ENCODE results near the gene MSL1. TPM values are rescaled to one million over a fixed set of nuclear protein-coding genes. Genes with fewer than 3 reads are reported as not detected.

Gene MSL1
- total and polyA plus RNA-seq, 12 donors = 47.8 to 143 (median 72.1) TPM

DNA sequence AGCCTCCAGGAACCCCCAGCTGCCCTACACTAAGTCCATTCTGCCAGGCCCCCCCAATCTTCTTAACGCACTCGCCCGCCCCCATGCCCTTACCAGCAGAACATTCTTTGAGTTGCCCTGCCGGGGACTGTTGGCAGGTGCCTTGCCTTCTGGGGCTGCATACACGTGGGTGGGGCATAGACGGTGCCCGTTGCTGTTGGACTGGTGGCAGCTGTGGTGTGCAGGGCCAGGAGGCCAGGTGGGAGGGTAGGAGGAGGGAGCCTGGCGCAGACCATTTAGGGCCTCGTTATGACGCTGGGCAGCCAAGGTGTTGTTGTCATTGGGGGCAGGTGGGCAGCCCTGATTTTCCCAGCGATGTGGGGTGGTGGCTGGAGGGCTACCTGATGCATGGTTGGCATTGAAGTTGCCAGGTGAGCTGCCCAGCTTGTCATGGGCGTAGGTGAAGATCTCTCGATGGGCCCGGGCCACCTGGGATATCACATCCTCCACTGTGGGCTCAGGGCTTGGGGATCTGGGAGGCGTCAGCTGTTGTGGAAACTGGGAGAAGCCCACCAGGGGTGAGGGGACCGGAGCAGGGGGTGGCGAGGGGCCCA lies 26.3 kb upstream of the MSL1 start:
- WGBS, 4 donors = 59 to 67% (median 61%) methylated on average over 11 to 17 of the region's 17 CpGs
- intact Hi-C loops (cut with DNase I) = no loop called here
- no peak for TF ChIP-seq POLR2A (IDR thresholded peaks at IDR 0.05)
- TF ChIP-seq, protein P1, sequence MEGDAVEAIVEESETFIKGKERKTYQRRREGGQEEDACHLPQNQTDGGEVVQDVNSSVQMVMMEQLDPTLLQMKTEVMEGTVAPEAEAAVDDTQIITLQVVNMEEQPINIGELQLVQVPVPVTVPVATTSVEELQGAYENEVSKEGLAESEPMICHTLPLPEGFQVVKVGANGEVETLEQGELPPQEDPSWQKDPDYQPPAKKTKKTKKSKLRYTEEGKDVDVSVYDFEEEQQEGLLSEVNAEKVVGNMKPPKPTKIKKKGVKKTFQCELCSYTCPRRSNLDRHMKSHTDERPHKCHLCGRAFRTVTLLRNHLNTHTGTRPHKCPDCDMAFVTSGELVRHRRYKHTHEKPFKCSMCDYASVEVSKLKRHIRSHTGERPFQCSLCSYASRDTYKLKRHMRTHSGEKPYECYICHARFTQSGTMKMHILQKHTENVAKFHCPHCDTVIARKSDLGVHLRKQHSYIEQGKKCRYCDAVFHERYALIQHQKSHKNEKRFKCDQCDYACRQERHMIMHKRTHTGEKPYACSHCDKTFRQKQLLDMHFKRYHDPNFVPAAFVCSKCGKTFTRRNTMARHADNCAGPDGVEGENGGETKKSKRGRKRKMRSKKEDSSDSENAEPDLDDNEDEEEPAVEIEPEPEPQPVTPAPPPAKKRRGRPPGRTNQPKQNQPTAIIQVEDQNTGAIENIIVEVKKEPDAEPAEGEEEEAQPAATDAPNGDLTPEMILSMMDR (IDR thresholded peaks at IDR 0.05) = no peak
- peaks cover 0 to 53% of the 10 kb centered on the region in 2 donors for H3K36me3 ChIP-seq (replicated peaks in 1 of 2)
- peak overlapping the region in 4 of 5 donors; percentile 96 to 100 (median 96) for H3K27ac ChIP-seq
- H3K27me3 ChIP-seq = no peaks in the 10 kb centered on the region
- H3K9me3 ChIP-seq (replicated peaks in 1 of 3) = no peaks in the 10 kb centered on the region
- peak in 4 of 7 donors; percentile 35 to 64 (median 56) for DNase-seq
- H3K4me1 ChIP-seq (replicated peaks in 1 of 2) = peaks cover 46 to 68% of the 10 kb centered on the region in 2 donors
- peak overlapping the region in 1 of 4 donors; percentile 60 for H3K4me3 ChIP-seq

DNA sequence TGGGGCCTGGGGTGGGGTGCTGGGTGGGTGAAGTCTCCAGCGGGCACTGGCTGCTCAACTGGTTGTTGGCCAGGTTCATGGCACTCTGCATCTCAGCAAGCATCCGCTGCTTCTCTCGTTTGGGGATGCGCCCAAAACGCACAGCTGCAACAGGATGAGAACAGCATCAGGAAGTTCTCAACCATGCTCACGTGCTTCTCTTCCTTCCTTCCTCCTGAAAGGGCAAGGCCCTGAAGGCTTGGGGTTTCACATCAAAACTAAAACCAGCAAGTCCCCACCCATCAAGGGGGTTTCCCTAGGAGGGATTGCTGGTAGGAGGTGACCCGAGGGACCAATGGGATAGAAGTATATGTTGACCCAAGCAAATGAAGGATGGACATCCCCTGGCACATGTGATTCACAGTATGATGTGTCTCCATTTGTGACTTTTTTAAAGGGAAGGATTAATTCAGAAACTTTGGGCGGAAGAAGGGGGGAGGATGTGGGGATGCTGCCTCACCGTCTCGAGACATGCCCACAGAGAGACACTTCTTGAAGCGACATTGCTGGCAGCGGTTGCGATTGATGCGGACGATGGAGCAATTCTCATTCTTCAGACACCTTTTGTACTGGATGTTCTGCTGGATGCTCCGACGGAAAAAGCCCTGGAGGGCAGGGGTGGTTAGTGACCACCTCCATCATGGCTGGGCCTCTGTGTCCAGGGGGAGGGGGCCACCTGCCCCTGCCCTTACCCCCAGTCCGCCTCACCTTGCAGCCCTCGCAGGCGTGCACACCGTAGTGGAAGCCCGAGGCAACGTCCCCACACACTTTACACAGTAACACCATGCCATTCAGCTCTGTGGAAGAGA lies 25.6 kb upstream of the MSL1 start:
- peak in 6 of 7 donors; percentile 48 to 81 (median 64) for DNase-seq
- H3K4me3 ChIP-seq = peak overlapping the region in 1 of 4 donors; percentile 60
- H3K4me1 ChIP-seq (replicated peaks in 1 of 2) = peaks cover 50 to 73% of the 10 kb centered on the region in 2 donors
- TF ChIP-seq POLR2A (IDR thresholded peaks at IDR 0.05) = no peak
- TF ChIP-seq, protein P1 (IDR thresholded peaks at IDR 0.05) = no peak
- H3K36me3 ChIP-seq (replicated peaks in 1 of 2) = peaks cover 0 to 53% of the 10 kb centered on the region in 2 donors
- 39 to 49% (median 44%) methylated on average over 17 to 23 of the region's 23 CpGs for WGBS, 4 donors
- H3K9me3 ChIP-seq (replicated peaks in 1 of 3) = no peaks in the 10 kb centered on the region
- peak overlapping the region in 4 of 5 donors; percentile 96 to 100 (median 96) for H3K27ac ChIP-seq
- intact Hi-C loops (cut with DNase I) = no loop called here
- no peaks in the 10 kb centered on the region for H3K27me3 ChIP-seq

DNA sequence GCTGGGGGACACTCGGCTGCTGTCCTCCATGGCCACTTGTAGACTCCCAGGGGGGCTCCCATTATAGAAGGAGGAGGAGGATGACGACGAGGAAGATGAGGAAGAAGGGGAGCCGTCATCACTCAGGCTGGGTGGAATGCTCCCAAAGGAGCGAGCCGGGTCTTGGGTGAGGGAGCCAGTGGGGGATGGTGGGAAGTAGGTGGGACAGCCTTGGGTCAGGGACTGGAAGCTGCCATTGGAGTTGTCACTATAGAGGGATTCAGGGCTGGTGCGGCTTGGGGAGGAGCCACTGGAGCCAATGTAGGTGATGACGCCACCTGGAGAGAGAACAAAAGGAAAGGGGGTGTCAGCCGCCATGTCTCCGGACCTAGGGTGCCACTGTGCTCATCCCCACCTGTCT lies 24.7 kb upstream of the MSL1 start:
- peak in 6 of 7 donors; percentile 35 to 72 (median 58) for DNase-seq
- intact Hi-C loops (cut with DNase I) = no loop called here
- H3K36me3 ChIP-seq (replicated peaks in 1 of 2) = peaks cover 0 to 53% of the 10 kb centered on the region in 2 donors
- H3K27me3 ChIP-seq = no peaks in the 10 kb centered on the region
- WGBS, 4 donors = 46 to 53% (median 48%) methylated on average over 10 of the region's 10 CpGs
- H3K4me3 ChIP-seq = peak overlapping the region in 1 of 4 donors; percentile 60
- no peaks in the 10 kb centered on the region for H3K9me3 ChIP-seq (replicated peaks in 1 of 3)
- H3K27ac ChIP-seq = peak overlapping the region; percentile 96 to 100 (median 97)
- H3K4me1 ChIP-seq (replicated peaks in 1 of 2) = peaks cover 54 to 74% of the 10 kb centered on the region in 2 donors
- peak in 1 of 2 donors; percentile 37 for TF ChIP-seq POLR2A (IDR thresholded peaks at IDR 0.05)
- TF ChIP-seq, protein P1 (IDR thresholded peaks at IDR 0.05) = no peak
